Cardiac septum (tissue), 1 donor: ENCODE data around the gene SCN9A. TPM values are rescaled to one million over a fixed set of nuclear protein-coding genes. Genes with fewer than 3 reads are reported as not detected.
"Not testable (repeated sequence)": the region's sequence is repeated elsewhere in the genome, so short reads cannot be mapped to it uniquely, and the experiment has no call there.

Experiments used
- DNase-seq: peaks from one replicate; pipeline ENCODE4 v3.0.0-alpha.2; 2020; ENCODE audit warnings: low spot score
- intact Hi-C: fragments of 100-400 bp; cut with DNase I; formaldehyde crosslinking; loops from one replicate; pipeline ENCODE4 v1.14.0; 2022
- long read RNA-seq: library from polyadenylated mRNA; unstranded; transcript quantifications from one replicate; pipeline ENCODE4 v2.0.0, GENCODE V29; 2021
- total RNA-seq: library from RNA; stranded (reverse); fragmentation: NEBNext Ultra II Directional; extraction: Animal tissue kit (Norgen Biotek cat#: 25700); gene quantifications from one replicate; pipeline ENCODE4 v1.2.1, GENCODE V29; 2021
- donor health status: DM: no; HTN: no; CAD: no.

Gene SCN9A
- total RNA-seq, result 0.75 TPM
- long read RNA-seq, partial matches to known transcripts, result 0 of 1 reads
- long read RNA-seq, other reads (novel, unspliced or antisense), result 1 of 1 reads

GRCh38 chr2:166375736-166376487, at the start of gene SCN9A:
Gene SCN9A (minus strand): TSS chr2:166375944. CDS start chr2:166311756, 64,188 bp downstream.
- DNase-seq, result peak; percentile 88
- intact Hi-C loops, result no loop called here

- intact Hi-C loops, result no loop called here
Observed at GRCh38 chr2:166424841-166425240, 49.1 kb upstream of the SCN9A start.

DNA sequence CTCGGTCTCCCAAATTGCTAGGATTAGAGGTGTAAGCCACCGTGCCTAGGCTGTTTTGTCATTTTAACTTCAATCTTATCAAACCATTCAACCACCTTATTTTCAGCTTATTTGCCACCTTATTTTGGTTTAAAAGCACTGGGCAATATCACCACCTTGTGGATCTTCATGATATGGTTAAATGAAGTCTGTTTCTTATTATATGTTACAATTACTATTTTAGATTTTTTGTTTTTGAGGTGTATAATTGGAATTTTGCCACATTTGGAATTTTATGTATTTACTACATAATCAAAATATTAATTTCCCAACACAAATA, 43.8 kb upstream of the SCN9A start:
- intact Hi-C loops, result no loop called here
- DNase-seq, result no peak

More at GRCh38 chr2:166424841-166425240, 49.1 kb upstream of the SCN9A start:
- no peak for DNase-seq

- no peak for DNase-seq
- intact Hi-C loops, result no loop called here
Observed at GRCh38 chr2:166418853-166419615, 43.3 kb upstream of the SCN9A start.

- no peak for DNase-seq
- intact Hi-C loops, result no loop called here
Observed at GRCh38 chr2:166417669-166418068, 41.9 kb upstream of the SCN9A start.

DNA sequence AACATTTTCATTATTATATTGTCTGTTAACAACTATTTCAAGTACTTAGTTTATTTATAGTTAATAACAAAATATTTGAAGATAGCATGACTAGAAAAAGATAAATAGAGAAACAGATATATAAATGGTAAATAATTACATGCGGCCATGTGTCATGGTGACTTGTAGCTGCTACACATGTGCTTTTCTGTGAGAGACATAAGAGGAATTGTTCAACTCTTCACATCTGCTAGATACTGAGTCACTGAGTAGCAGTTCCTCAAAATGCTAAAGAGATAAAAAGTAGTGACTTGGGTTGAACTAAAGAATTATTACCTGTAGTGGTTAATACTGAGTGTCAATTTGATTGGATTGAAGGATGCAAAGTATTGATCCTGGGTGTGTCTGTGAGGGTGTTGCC, 37.5 kb upstream of the SCN9A start:
- DNase-seq, result no peak
- intact Hi-C loops, result no loop called here

- DNase-seq, result no peak
- intact Hi-C loops, result no loop called here
Observed at GRCh38 chr2:166411473-166412230, 35.9 kb upstream of the SCN9A start.

DNA sequence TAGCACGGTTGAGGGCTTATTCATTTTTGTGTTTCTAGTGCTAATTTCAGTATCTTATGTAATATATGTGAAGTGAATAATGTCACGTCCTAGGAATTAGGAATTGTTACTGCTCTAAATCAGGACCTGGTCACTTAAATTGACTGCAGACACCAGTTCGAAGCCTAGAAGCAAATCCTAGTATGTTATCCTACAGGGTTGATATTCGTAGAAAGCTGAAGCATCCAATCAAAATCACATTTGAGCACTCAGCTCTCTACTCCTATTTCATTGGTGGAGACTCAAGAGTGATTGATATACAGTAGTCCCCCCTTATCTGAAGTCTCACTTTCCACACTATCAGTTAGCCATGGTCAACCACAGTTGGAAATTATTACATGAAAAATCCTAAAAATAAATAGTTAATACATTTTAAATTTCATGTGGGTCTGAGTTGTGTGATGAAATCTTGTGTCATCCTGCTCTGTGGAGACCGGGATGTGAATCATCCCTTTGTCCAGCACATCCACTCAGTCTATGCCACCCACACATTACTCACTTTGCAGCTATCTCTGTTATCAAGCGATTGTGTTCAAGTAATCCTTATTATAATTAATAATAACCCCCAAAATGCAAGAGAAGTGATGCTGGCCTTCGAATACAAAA, 35.2 kb upstream of the SCN9A start:
- intact Hi-C loops, result no loop called here
- DNase-seq, result no peak

DNA sequence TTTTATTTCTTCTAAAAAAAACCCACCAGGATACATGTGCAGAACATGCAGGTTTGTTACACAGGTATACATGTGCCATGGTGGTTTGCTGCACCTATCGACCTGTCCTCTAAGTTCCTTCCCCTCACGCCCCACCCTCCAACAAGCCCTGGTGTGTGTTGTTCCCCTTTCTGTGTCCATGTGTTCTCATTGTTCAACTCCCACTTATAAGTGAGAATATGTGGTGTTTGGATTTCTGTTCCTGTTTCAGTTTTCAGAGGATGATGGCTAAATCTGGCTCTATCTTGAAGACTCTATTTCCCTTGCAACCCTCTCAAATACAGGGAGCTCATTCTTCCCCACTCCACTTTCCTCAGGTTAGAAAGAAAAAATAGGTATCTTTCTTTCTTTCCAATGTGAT, 32.0 kb upstream of the SCN9A start:
- DNase-seq, intact Hi-C loops: not testable (repeated sequence)

- intact Hi-C loops, result no loop called here
Observed at GRCh38 chr2:166406374-166406773, 30.6 kb upstream of the SCN9A start.

GRCh38 chr2:166405569-166405926, 29.8 kb upstream of the SCN9A start:
- no peak for DNase-seq
- intact Hi-C loops, result no loop called here

More at GRCh38 chr2:166406374-166406773, 30.6 kb upstream of the SCN9A start:
- DNase-seq, result no peak

- intact Hi-C loops, result no loop called here
- no peak for DNase-seq
Observed at GRCh38 chr2:166404831-166405568, 29.3 kb upstream of the SCN9A start.

- intact Hi-C loops, result no loop called here
Observed at GRCh38 chr2:166394245-166394644, 18.5 kb upstream of the SCN9A start.

GRCh38 chr2:166393008-166393407, 17.3 kb upstream of the SCN9A start:
- intact Hi-C loops, result no loop called here

More at GRCh38 chr2:166394245-166394644, 18.5 kb upstream of the SCN9A start:
- DNase-seq, result no peak

GRCh38 chr2:166388481-166389070, 12.8 kb upstream of the SCN9A start:
- intact Hi-C loops, result no loop called here
- DNase-seq, result no peak

More at GRCh38 chr2:166393008-166393407, 17.3 kb upstream of the SCN9A start:
- DNase-seq, result no peak

GRCh38 chr2:166385313-166385712, 9.6 kb upstream of the SCN9A start:
- intact Hi-C loops, result no loop called here
- DNase-seq, result no peak

DNA sequence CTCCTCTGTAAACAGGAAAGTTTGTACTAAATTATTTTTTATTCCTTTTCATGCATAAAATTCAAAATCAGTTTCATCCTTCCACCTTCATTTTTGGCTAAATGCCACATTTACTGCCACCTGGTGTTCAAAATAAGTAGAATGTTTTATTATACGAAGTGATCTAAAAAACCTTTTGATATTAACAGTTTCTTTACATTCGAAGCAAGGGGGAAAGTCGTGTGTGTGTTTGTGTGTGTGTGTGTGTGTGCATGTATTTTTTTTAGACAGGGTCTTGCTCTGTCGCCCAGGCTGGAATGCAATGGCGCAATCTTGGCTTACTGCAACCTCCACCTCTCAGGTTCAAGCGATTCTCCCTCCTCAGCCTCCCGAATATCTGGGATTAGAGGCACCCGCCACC, 9.0 kb upstream of the SCN9A start:
- DNase-seq, result no peak
- intact Hi-C loops, result no loop called here

DNA sequence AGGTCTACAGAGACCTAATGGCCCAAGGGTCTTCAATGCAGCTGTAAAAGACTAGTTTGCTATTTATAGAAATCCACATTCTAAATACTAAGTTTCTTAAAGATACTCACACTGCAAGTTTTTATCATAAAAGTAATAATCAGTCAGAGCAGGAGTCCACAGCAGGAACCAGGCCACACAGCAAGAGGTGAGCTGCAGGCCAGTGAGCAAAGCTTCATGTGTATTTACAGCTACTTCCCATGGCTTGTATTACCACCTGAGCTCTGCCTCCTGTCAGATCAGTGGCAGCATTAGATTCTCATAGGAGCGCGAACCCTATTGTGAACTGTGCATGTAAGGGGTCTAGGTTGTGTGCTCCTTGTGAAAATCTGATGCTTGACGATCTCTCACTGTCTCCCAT, 6.7 kb upstream of the SCN9A start:
- intact Hi-C loops, result no loop called here

DNA sequence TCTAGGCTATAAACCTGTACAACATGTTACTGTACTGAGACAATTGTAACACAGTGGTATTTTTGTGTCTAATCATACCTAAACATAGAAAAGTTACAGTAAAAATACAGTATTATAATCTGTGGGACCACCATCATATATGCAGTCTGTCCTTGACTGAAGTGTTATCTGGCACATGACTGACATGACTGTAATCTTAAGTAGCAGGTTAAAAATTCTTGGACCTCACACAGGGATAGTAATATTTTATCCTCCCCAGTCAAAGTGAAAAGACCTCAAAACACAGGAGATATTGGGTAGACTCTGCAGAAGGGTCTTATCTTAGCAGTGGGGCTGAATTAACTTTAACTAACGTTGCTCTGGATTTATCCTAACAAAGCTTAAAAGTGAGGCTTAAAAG, 4.9 kb upstream of the SCN9A start:
- intact Hi-C loops, result no loop called here
- DNase-seq, result no peak

More for the DNA sequence above, 6.7 kb upstream of the SCN9A start:
- no peak for DNase-seq
